Neural progenitor cell (in vitro differentiated cells): Measurements from ENCODE around the gene METTL21C.

Experiments
- CTCF ChIP-seq: fragments of 200-600 bp; sonication (generic); IDR thresholded peaks from 2 replicates; pipeline ENCODE4 v1.5.1; 2017; ENCODE audit warnings: antibody characterized with exemption, mild to moderate bottlenecking
- EZH2 ChIP-seq: fragments of 200-600 bp; sonication (generic); IDR thresholded peaks from 2 replicates; pipeline ENCODE4 v1.6.1; 2017; ENCODE audit warnings: antibody characterized with exemption, mild to moderate bottlenecking, moderate library complexity

GRCh38 chr13:102688306-102688973 lies 6.4 kb downstream of the METTL21C start:
- TF ChIP-seq CTCF (no peak), EZH2 (no peak)
